RKO (cell line): ENCODE data around the gene CACNA1C.

ENCODE experiments used
- DNase-seq: peaks from one replicate; pipeline ENCODE4 v3.0.0-alpha.2; 2016; ENCODE audit warnings: low spot score

The CACNA1C gene

DNA sequence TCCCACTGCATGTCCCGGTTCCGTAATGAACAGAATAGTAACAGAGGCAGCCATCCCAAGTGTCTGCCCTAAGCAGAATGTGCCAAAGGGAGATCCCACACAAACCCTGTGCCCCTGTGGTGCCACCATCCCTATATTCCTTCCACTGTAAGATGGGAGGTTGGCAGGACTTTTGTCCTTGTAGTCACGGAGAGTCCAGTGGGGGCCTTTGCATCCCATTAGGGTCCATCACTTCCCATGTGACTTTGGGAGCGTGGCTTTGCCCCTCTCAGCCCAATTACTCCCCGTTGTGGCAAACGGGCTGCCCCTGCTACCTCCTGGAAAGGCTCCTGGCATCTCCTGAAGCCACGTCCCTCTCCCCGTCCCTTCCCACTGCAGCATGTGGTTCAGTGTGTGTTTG is 552.5 kb downstream of the CACNA1C start:
- DNase-seq: no peak

DNA sequence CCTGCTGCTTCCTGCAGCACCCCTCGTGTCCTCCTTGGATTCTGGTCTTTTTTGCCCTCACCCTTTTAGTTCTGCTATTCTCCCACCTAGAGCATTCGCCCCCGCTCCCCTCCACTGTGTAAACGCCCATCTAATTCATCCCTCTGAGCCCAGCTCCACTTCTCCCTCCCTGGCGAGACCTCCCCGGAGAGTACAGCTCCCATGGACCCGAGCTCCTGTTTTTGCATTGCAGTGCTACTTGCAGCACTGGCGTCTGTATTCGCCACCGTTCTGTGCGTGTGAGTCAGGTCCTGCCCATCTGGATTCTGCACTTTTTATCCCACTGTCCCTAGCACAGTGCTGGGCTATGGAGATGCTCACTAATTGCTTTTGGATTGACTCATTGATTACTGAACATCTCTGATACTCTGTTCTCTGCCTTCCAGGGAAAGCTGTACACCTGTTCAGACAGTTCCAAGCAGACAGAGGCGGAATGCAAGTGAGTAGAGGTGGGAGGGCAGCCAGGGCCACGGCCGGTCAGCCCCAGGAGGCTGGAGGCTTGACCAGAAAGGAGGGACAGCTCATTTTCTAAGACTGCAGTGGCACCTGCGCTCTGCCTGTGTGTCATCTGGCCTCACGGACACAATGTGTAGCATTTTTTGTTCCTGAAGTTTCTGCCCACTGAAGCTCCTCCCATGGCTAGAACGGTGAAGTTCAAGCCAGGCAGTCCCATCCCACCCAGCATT is 553.6 kb downstream of the CACNA1C start:
- no peak for DNase-seq

DNA sequence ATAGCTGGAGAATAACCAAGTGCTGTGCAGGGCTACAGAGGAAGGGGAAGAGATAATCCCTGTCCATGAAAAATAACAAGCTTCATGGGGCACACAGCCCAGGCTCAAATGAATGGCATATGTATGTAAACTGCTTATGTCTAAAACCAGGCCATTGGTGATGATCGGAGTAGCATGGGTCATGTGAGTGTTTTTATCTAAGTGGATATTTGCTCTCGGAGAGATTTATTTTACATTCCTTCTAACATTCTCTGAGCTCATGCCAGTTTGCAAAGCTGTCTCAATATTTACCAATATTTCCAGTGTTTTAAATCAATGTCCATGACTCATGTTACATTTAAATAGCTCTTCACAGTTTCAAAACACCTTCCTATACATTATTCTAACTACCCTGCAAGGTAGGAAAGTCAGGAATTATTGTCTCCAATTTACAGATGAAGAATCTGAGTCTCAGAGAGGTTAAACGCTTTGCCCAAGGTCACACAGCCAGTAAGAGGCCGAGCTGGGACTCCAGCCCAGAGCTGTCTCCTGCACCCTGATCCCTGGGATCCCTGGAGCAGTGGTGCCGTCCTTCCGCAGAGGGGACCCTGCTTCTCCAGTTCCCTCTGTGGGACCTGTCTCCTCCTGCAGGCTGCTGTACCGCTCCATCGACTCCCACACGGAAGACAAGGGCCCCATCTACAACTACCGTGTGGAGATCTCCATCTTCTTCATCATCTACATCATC is 555.3 kb downstream of the CACNA1C start:
- DNase-seq: no peak

DNA sequence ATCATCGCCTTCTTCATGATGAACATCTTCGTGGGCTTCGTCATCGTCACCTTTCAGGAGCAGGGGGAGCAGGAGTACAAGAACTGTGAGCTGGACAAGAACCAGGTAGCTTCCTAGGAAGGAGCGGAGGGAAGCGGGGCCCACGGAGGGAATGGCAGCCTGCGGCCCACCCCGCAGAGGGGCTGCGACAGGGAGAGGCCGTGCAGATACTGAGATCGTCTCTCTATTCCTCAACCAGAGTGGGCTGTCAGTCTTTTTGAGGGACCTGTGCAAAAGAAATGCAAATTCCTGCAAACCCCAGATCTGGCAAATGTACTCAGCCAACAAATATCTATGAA is 555.8 kb downstream of the CACNA1C start:
- no peak for DNase-seq

DNA sequence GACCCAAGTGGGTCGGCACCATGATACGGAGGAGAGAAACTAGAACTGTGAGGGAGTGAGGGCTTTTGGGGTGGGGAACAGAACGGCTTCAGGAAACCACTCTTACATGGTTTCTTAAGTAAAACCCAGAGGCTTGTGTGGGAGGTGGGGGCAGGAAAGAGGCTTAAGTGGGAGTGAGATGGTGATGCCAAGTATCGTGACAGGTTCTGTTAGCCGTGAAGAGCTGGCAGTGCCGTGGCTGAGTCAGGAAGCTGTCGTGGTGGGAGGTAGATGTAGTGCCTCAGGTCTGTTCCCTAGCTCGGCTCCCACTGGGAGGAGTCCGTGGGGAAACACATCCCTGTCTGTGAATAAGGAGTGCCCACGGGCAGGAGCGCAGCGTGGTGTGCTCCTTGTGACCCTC is 556.2 kb downstream of the CACNA1C start:
- DNase-seq: no peak

DNA sequence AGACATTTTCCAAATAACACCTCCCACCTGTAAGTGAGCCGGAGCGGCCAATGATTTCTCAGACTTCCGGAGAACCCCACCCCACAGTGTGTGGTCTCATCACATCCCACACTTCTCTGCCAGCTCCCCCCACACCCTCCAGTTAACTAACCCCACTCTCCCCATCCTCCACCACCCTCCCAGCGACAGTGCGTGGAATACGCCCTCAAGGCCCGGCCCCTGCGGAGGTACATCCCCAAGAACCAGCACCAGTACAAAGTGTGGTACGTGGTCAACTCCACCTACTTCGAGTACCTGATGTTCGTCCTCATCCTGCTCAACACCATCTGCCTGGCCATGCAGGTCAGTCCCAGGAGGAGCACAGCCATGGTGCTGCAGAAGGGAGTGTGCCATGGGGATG is 557.6 kb downstream of the CACNA1C start:
- DNase-seq: no peak

DNA sequence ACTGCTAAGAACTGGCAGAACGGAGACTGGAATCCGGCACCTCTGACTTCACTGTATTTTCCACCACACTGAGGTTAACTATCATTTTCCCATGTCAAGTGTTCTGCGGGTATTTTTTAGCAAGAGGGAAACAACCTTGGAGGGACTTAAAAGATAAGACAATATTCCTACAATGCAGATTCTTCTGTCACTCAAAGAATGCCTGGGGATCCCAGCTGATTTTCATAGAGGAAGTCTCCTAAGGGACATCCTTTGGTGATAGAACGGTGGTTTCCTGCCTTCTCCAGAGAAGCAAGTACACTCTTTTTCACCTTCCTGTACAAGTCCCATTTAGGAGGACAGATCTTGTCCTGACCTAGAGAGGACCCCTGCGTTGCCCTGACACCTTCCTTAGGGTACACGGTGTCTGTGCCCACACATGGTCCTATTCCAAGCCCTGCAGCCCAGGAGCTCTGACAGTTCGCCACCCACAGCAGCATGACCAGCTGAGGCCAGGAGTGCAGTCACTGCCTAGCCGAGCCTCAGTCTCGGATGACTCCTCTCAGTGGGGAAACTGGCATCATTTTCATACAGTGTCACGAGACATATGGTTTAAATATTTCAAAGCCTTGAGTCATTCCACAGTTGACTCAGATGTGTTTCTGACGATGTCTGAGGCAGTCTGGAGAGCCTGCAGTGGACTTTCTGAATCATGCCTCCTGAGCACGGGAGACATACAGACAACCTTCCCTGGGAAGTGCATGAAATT is 560.7 kb downstream of the CACNA1C start:
- DNase-seq: peak; percentile 96

DNA sequence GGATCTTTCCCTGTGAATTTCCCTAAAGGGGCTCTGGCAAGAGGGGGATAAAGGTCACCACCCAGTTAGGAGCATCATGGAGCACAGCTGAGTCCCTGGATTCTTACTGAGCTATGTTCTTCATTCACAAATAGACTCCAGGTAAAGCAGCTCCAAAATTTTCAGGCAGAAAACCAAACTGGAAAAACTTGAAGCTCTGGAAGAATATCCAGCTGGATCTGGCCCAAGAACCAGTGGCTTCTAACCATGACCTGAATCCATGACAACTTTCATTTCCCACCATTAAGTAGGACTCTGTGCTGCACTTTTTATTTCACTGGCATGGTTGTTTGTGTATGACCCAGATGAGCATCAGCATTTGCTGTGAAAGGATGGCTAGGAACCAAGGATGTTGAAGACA is 561.6 kb downstream of the CACNA1C start:
- no peak for DNase-seq

DNA sequence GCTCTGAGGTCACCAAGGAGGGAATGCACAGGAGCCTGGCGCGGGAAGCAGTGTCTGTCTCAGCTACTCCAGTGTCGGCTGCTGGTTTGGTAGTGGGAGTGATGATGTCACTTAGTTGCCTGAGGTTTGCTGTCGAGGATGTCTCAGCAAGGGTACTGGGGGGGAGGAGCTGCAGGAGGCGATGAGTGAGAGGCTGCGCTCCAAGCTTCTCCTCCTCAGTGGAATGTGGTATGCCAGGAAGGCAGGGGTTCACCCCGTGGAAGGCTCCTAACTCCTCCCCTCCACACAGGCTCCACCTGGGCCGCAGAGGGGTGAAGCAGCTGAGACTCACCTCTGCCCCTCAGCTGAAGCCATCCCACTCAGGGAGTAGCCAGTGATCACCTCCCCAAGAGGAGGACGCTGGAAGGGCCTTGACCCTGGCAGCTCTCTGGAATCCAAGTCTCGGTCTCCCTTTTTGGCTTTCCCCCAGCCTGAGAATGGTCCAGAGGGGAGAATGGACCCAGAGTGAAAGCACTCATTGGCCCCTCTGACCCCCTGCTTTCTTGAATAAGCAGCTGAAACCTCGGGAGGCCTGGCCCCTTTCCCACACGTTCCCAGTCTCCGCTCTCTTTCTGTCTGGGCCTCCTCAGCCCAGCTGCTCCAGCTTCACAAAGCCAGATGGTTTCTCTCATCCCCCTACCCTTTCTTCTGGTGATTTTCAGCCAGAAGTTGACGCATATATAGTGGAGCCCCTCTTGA is 563.0 kb downstream of the CACNA1C start:
- DNase-seq: no peak

DNA sequence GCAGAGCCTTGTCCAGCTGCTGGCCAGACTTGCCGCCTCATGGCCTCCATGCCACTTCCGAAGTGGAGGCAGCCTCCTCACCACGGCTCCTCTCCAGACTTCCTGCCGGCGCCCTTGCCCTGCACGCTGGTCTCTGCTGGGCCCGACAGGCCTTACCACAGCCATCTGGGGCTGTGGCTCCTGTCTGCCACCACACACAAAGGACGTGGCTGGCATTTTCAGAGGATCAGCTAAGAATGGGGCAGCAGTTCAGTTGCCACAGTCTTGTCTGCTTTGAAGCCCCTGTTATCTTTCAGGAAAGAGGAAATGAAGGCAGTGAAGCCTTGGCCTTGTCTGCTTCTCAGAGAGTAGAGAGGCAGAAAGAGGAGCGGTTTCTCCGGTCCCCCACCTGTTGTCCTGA is 564.0 kb downstream of the CACNA1C start:
- no peak for DNase-seq

DNA sequence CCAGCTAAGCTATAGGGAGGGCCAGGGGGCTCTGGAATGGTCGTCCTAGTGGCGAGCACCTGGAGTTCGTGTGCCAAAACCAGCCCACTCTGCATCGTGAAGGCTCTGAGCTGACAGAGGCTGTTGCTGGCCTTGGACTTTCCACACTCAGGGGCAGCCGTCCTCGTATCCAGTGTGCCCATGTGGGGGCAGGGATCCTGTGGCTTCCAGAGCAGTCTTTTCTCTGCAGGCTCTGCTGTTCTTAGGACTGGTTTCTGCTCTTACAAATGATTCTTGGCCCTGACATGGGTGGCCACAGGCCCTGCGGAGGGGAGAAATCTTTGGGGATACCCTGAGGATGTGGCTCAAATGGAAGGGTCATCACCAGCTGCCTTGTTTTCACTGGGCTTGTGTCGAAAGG is 564.6 kb downstream of the CACNA1C start:
- DNase-seq: no peak

DNA sequence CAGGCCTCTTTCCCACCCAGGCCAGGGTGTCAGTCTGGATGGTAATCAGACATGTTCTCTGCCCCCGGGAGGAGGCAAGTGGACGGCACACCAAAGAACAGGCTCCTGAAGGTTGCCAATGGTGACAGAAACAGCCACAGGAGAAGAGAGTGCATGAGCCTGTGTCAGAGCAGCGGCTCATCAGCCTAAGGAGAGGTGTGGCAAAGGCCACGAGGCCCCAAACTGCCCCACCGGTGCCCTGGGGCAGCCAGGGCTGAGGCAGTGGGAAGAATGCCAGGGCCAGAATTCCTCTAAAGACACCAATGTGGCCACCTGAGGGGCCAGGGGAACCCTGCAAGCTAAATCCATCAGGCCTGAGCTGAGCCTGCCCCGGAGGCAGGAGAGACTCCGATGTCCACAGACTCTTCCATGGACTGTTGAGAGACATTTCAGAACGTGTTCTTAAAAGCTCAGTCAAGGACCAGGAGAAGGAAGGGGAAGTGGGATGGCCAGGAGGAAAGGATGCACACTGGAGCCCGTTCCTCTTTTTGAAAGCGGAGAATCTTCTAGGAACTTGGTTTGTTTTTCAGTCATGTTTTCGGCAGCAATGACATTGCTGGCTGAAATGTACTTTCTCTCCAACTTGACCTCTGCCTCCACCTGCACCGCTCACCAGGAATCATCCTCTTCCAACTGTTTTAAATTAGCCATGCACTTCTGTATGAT is 565.7 kb downstream of the CACNA1C start:
- DNase-seq: no peak

DNA sequence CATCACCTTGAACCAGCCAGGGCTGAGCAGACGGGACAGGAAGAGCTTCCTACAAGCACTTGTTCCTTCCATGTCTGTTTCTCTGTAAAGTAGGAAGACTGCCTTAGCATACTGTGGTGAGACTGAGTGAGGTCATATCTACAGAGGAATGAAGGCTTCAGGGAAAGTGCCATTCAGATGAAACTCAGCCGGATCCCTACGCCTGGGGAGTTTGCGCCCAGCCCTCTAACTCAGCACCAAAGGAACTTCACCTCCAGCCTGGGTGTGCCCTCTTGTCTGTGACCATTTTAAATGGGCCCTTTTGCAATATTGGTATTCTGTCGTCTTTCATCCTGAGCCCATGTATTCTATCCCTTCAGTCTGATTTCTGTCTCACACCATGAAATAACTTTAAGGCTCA is 566.3 kb downstream of the CACNA1C start:
- no peak for DNase-seq

DNA sequence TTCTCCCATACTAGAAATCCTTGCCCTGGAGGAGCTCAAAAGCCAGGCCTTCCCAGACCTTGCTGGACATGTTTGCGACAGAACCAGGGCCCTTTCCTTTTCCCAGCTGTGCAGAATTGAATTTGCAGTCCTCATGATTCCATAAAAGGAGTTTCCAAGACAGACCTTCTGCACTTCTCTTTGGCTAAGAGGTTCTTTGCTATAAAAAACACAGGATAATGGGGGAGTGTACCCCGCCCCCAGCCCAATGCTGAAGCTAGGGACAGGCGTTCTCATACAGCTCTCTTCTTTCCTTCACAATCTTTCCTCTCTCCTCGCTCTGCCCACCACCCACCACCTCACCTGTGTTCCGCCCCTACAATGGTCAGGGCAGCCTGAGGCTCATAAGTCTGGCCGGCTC is 569.7 kb downstream of the CACNA1C start:
- no peak for DNase-seq

DNA sequence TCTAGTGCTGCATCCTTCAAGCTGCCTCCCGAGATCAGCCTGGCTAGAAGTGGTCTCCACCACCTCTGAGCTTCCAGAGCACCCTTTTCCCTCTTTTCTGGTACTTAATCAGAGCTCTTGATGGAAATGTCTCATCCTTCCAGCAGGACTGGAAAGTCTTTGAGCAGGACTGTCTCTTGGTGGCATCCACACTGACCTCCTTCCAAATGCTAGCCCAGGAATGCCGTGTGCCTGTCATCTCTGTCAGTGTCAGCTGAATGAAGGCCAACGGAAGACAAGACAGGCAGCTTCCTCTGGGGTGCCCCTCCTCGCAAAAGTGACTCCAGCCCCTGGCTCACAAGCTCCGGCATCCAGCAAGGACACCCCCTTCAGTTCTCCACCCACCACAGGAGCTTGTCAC is 570.7 kb downstream of the CACNA1C start:
- DNase-seq: no peak

DNA sequence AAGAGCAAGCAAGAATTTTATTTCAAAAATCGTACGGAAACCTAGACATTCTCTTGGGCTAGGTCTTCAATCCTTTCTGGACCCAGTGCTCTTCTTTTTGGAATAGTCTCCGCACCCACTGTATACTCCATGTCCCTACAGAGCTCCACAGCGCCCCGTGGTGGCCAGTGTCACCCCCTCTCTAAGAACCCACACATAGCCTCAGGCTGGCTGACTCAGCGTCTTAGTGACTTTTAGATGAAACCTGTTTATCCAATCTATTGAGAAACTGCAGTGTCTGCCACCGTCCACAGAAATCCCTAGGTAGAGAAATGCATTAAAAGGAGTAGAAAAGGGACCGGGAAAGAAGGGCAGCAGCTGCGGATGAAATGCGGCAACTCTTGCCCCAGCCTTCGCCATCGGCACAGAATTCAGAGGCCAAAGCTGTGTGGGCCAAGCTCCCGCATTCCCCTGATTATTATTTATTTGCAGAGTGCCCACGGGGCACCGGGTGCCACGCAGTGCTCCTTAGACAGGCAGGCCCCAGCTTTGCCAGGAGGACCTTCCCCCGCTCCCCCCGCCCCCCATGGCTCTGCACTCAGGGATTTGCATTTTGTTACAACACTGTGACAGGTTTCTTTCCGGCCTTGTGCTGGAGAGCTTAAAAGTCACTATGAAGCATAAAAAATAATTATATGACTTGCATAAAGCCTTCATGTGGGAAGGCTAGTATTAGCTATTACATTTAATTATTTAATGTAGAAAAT is 571.9 kb downstream of the CACNA1C start:
- DNase-seq: peak; percentile 28

DNA sequence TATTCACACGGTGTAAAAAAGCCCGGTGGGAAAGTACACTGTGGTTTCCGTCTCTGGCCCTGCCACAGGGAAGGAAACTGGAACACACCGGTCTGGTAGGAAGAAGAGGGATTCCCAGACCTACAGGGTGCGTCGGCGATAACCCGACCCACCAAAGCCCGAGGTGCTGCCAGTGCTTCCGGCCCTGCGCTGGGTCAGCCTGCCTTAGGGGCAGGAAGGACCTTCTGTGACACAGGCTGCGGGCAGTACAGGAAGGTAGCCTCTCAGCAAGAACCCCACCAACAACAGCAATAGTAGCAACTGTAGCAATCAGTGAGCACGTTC is 572.5 kb downstream of the CACNA1C start:
- DNase-seq: no peak

DNA sequence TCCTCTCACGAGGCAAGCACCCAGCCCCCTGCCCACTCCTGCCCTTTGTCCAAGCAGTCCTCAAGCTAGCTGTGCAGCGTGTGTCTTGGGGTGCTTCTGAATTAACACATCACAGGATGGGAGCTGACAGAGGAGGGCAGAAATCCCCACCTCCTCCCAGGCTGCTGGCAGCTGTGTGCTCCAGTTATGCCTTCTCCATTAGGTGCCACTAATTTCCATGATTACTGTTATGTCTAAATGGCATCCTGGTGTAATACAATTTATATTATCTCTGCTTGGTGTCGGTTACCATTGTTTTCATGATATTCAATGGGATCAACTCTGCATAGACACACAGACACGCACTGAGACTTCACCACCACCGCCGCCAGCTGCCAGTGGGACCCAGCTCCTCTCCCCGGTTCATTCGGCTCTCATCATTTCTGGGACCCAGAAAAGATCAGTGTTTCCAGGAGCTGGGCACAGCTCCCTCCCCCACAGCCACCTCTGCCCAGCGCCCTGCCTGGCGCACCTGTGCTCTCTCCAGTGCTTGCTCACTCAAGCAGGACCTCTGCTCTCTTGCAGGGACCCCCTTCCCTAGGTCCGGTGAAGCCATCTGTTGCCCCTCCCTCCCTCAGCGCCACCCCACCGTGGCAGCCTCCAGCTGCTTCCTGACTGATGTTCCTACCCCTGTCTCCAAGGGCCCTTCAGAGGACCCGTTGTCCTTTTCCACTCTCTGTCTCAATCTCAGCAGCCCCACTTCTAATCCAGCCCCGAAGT is 574.5 kb downstream of the CACNA1C start:
- DNase-seq: no peak

DNA sequence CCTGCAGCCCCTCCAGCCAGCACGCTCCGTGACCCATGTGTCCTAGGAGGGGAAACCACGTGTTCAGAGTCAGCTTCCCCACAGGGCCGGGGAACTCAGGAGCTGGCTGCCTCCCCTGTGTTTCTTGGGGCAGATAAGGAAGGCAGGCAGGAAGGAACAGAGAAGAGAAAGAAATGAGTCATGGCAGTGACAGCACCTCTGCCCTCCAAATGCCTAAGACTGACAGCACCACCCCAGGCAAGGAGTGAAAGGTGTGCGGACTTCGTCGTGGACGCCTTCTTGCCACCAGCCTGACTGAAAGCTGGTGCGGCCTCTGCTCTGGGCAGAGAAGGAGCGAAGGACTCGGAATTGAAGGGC is 575.0 kb downstream of the CACNA1C start:
- no peak for DNase-seq

DNA sequence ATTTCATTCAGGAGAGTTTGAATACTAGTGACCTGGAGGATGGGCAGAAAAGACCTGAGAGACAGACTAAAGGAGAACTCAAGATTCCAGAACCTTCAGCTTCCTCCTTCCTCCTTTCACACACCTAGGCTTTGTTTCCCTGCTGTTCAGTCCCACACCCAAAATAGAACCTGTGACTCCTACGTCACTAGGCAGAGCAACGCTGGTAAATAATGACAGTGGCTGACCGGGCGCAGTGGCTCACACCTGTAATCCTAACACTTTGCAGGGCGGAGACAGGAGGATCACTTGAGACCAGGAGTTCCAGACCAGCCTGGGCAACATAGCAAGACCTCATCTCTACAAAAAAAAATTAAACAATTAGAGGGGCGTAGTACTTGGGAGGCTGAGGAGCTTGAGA is 575.6 kb downstream of the CACNA1C start:
- DNase-seq: no peak

DNA sequence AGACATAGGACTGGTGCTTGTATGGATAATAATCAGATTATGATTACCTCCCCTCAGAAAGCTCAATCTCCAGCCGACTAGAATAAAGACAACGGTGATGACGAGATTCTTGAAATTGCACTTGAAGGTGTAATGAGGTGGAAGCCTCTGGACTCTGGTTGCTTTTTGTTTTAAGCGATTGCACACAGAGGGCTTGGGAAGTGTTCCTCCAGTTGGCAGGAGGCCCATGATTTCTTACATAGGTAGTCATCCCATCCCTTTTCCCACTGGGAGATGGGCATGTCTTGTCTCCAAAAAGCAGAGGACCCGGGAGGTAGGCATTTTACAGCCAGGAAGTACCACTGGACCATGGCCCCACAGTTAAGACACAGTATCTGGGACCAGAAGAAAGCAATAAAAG is 576.3 kb downstream of the CACNA1C start:
- DNase-seq: no peak
